GM10266 (cell line): ENCODE results near the gene ITPA.

Source experiments
- DNase-seq: peaks from one replicate; pipeline ENCODE4 v3.0.0; 2012; ENCODE audit errors: extremely low spot score
- TF ChIP-seq, protein P1 (sequence below): IDR thresholded peaks from 2 replicates; pipeline ENCODE4 v1.5.1; 2012; ENCODE audit warnings: mild to moderate bottlenecking, low read depth; ENCODE audit not compliant: control insufficient read depth, insufficient read depth; ENCODE audit errors: missing control alignments

ITPA gene

DNA sequence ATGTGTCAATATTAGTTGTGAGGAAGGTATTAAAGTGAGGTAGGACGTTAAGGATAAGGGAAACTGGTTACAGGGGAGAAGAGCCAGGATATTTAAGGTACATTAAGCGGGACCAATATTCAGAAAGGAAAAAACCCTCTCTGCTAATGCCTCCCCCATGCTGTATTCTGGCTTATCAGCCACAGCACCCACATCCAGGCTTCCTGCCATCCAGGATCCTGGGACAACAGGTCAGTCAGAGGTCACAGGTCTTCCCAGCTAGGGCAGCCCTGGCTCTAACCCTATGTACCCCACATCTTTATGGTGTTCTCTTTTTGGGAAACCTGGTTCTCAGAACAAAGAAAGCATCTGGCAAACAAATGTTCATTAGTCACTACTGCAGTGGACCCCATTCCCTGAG, 10.1 kb upstream of the ITPA start:
- TF ChIP-seq, protein P1, sequence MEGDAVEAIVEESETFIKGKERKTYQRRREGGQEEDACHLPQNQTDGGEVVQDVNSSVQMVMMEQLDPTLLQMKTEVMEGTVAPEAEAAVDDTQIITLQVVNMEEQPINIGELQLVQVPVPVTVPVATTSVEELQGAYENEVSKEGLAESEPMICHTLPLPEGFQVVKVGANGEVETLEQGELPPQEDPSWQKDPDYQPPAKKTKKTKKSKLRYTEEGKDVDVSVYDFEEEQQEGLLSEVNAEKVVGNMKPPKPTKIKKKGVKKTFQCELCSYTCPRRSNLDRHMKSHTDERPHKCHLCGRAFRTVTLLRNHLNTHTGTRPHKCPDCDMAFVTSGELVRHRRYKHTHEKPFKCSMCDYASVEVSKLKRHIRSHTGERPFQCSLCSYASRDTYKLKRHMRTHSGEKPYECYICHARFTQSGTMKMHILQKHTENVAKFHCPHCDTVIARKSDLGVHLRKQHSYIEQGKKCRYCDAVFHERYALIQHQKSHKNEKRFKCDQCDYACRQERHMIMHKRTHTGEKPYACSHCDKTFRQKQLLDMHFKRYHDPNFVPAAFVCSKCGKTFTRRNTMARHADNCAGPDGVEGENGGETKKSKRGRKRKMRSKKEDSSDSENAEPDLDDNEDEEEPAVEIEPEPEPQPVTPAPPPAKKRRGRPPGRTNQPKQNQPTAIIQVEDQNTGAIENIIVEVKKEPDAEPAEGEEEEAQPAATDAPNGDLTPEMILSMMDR = no peak
- no peak for DNase-seq

DNA sequence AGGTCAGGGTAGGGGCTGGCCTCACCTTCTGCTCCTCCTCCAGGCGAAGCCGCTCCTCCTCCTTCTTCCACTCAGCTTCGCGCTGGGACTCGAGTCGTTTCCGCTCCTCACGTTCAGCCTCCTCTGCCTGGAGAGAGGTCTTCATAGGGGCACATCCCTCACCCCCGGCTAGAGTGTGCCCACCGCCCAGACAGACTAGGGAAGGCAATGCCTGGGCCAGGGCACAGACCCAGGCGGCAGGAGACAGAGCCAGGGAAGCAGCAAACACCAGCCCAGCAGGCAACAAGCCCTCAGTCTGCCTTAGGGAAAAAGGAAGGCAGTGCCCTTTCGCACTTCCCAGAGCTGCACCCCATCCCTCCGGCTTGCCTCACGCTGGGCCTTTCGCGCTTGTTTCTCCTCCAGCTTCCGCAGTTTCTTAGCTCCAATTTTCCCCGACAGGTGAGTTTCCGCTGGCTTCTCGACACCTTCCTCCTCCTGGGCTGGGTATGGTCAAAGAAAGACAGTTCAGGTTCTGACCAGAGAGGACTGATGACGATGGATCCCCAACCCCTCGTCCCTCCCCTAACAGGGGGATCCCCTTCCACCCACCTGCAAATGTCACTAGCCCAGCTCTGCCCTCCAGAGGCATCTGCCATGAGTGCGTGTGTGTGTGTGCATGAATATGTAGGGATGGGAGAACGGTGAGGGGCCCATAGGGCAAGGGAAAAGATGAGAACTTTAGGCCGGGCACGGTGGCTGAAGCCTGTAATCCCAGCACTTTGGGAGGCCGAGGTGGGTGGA, 9.1 kb upstream of the ITPA start:
- no peak for DNase-seq
- TF ChIP-seq, protein P1 = no peak

DNA sequence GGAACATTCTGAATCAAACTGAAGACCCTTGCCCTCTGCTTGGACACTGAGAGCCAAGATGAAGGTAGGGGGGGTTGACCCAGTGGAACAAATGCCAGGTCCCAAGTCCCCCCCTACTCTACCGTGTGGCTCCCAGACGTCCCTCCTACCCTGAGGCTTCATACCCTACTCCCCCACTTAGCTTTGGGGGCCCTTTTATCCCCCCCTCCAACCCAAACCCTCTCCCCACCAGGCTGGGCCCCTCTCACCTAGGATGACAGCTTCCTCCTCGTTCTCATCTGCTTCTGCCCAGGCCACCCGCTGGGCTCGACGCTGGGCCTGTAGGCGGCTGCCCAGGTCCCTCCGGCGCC, 6.4 kb upstream of the ITPA start:
- no peak for DNase-seq
- TF ChIP-seq, protein P1 = no peak

DNA sequence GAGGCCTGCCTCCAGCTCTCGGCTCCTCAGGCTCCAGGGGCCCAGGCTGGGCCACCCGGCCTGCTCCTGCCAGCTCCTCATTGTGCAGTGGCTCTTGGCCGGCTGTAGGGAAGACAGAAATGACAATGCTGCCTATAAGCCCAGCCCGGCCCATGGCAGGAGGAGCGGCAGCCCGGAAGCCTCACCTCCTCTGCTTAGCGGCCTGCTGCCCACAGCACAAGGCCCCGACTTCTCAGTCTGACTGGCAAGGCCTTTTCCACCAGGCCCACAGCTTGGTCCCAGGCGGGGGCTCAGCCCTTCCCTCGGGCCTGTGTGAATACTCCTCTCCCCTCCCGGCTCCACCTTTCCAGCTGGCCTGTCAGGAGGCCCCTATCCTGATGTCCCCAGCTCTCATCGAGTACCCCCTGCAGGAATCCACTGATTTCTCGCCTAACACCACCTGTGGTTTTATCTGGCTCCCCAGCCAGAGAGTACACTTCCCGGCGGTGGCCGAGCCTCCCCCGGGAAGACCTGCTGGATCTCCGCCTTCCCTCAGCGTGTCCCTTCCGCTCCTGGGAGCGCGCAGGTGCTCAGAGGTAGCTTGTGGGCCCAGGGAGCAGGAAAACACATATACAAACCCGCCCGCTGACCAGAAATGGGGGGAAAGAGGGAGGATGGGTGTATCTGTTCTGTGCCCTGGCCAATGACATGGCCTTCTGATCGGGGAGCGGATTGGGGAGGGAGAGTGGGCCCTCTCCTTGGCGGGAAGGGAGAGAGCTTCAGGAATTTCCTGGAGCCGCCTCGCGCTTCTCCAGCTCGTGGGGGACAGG, 5.8 kb upstream of the ITPA start:
- DNase-seq = peak; percentile 70
- TF ChIP-seq, protein P1 = no peak

DNA sequence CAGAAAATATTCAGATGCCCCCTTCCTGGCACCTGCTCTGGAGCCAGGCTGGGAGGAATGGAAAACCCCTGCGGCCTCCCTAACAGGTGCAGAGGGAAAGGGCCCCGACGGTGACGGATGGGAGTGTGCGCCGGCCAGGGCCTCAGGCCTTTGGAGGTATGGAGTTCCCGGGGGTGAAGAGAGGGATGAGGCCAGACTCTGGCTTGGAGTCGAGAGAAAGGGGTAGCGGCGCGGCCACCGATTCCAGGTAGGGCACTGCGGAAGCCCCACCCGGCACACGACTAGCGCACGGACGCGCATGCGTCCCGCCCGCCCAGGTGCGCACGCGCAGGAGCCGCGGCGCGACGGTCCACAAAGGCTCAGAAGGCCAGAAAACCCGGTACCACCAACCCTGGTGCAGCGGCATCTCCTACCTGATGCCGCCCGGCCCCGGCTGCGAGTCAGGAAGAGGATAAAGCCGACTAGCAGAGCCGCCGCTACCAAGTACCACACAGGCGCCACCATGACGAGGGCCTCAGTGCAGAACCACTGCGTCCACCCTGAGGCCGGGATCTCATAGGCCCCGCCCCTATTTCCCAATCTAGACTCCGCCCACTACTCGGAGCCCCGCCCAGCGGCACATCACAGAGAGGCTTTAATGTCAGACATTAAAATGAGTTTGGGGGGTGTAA, 5.0 kb upstream of the ITPA start, which contains the start of gene DDRGK1:
TSS of gene DDRGK1 (minus strand) at position 559 of the 671 bp plus-strand sequence. CDS start at position 504, 55 bp downstream.
- TF ChIP-seq, protein P1 = no peak
- DNase-seq = peak; percentile 95

DNA sequence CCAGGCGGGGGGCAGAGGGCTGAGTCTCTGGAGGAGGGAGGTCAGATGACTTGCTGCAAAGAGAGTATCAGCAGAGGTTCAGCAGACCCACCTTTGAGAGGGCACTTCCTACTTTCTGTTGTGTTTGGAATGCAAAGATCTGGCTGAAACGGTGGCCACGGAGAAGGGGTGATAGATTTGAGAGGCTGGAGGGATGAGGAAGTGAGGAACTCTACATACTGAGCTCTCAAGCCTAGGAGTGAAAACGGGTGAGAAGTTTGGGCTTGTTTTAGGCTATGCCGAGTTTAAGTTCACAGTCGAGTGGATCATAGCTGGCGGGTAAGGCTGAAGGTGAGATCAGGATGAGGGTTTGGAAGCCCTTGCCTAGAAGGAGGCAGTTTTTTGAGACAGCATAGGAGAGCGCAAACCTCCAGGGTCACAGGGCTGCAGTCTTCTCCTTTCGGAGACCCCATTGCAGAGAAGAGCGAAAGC, 477 bp upstream of the ITPA start:
- DNase-seq = no peak

More for the DNA sequence above, 477 bp upstream of the ITPA start:
- TF ChIP-seq, protein P1 = no peak
